ENCODE data around the gene MACROD2. TPM values are rescaled to one million over a fixed set of nuclear protein-coding genes. Genes with fewer than 3 reads are reported as not detected.

MACROD2 gene
- total and polyA plus RNA-seq, 9 donors, result 3.7 to 25.5 (median 7.8) TPM

- no peak overlapping the region for H3K27ac ChIP-seq
- TF ChIP-seq EP300 (IDR thresholded peaks at IDR 0.05), result no peak
- TF ChIP-seq, protein P1, sequence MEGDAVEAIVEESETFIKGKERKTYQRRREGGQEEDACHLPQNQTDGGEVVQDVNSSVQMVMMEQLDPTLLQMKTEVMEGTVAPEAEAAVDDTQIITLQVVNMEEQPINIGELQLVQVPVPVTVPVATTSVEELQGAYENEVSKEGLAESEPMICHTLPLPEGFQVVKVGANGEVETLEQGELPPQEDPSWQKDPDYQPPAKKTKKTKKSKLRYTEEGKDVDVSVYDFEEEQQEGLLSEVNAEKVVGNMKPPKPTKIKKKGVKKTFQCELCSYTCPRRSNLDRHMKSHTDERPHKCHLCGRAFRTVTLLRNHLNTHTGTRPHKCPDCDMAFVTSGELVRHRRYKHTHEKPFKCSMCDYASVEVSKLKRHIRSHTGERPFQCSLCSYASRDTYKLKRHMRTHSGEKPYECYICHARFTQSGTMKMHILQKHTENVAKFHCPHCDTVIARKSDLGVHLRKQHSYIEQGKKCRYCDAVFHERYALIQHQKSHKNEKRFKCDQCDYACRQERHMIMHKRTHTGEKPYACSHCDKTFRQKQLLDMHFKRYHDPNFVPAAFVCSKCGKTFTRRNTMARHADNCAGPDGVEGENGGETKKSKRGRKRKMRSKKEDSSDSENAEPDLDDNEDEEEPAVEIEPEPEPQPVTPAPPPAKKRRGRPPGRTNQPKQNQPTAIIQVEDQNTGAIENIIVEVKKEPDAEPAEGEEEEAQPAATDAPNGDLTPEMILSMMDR (IDR thresholded peaks at IDR 0.05), result no peak
- no peak for TF ChIP-seq POLR2A (IDR thresholded peaks at IDR 0.05)
- DNase-seq, result no peak
- 76 to 83% (median 76%) methylated on average over 3 of the region's 3 CpGs for WGBS, 3 donors
- H3K27me3 ChIP-seq, result no peaks in the 10 kb centered on the region
- H3K4me1 ChIP-seq (ENCODE audit: insufficient read depth), result no peaks in the 10 kb centered on the region
- no peaks in the 10 kb centered on the region for H3K9me3 ChIP-seq
- no peaks in the 10 kb centered on the region for H3K36me3 ChIP-seq
- H3K4me3 ChIP-seq, result no peak overlapping the region
- intact Hi-C loops (cut with DNase I), result no loop called here
Measured at GRCh38 chr20:15288106-15288505, 1292.8 kb downstream of the MACROD2 start.

- TF ChIP-seq EP300 (IDR thresholded peaks at IDR 0.05) (no peak), POLR2A (IDR thresholded peaks at IDR 0.05) (no peak)
- TF ChIP-seq, protein P1 (IDR thresholded peaks at IDR 0.05), result no peak
- intact Hi-C loops (cut with DNase I), result no loop called here
- no peak for DNase-seq
- Histone ChIP-seq H3K9me3 (no peaks in the 10 kb centered on the region), H3K27ac (no peak overlapping the region), H3K36me3 (no peaks in the 10 kb centered on the region), H3K4me1 (ENCODE audit: insufficient read depth) (no peaks in the 10 kb centered on the region), H3K27me3 (no peaks in the 10 kb centered on the region), H3K4me3 (no peak overlapping the region)
- 71 to 85% (median 71%) methylated on average over 4 of the region's 4 CpGs for WGBS, 3 donors
Measured at GRCh38 chr20:15289337-15289736, 1294.0 kb downstream of the MACROD2 start.

GRCh38 chr20:15292405-15292804, 1297.1 kb downstream of the MACROD2 start:
- H3K27me3 ChIP-seq, result no peaks in the 10 kb centered on the region
- H3K9me3 ChIP-seq, result no peaks in the 10 kb centered on the region
- 72 to 78% (median 73%) methylated on average over 4 of the region's 4 CpGs for WGBS, 3 donors
- no peaks in the 10 kb centered on the region for H3K36me3 ChIP-seq
- intact Hi-C loops (cut with DNase I), result no loop called here
- H3K4me3 ChIP-seq, result no peak overlapping the region
- H3K27ac ChIP-seq, result no peak overlapping the region
- H3K4me1 ChIP-seq (ENCODE audit: insufficient read depth), result no peaks in the 10 kb centered on the region
- TF ChIP-seq, protein P1 (IDR thresholded peaks at IDR 0.05), result no peak
- no peak for TF ChIP-seq EP300 (IDR thresholded peaks at IDR 0.05)
- TF ChIP-seq POLR2A (IDR thresholded peaks at IDR 0.05), result no peak
- no peak for DNase-seq

DNA sequence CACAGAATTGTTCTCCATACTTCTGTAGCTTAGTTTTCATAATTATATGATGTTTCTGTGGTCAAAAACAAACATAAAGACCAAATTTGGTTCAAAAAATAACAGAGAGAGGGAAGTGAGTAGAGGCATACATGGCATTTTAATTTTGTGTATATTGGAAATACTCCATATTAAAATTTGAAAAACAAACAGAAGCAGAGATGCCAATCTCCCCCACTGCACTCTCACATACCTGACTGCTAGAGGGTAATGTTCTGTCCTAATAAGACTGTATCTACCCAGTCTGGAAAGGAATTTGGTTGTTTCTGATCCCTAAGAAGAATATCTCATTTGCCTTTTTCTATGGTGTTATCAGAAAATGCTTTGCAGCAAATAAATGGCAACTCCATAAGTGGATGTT, 1301.1 kb downstream of the MACROD2 start:
- Histone ChIP-seq H3K36me3 (no peaks in the 10 kb centered on the region), H3K9me3 (no peaks in the 10 kb centered on the region), H3K27ac (no peak overlapping the region), H3K4me3 (no peak overlapping the region), H3K27me3 (no peaks in the 10 kb centered on the region), H3K4me1 (ENCODE audit: insufficient read depth) (no peaks in the 10 kb centered on the region)
- intact Hi-C loops (cut with DNase I), result no loop called here
- TF ChIP-seq EP300 (IDR thresholded peaks at IDR 0.05) (no peak), POLR2A (IDR thresholded peaks at IDR 0.05) (no peak)
- TF ChIP-seq, protein P1 (IDR thresholded peaks at IDR 0.05), result no peak
- no peak for DNase-seq

All from ovary (tissue), 9 donors.